Measurements from ENCODE around the gene MBD3L2B. TPM values are rescaled to one million over a fixed set of nuclear protein-coding genes. Genes with fewer than 3 reads are reported as not detected.
"Not testable (repeated sequence)": the region's sequence is repeated elsewhere in the genome, so short reads cannot be mapped to it uniquely, and the experiment has no call there.

The MBD3L2B gene
- total RNA-seq, 1 experiment from 2014 or later = not detected

DNA sequence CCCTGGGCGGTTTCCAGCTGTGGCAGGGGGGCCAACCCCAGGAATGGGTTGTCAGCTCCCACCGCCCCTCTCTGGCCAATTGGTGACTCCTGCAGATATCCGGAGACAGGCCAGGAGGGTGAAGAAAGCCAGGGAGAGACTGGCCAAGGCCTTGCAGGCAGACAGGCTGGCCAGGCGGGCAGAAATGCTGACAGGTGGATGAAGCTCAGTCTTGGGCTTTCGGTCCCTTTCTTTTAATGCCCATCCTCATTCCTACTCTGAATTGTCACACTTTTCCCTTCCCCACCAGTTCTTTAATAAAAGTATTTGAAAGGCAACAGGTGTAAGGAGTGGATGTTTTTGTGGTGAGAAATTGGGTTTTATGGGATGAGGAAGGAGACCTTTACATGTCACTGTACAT lies 30.2 kb upstream of the MBD3L2B start:
- not testable (repeated sequence) for H3K27me3 ChIP-seq (ENCODE audit: control insufficient read depth, insufficient read depth, low read length); H3K4me3 ChIP-seq (ENCODE audit: insufficient read depth, low read depth, low read length); DNase-seq; H3K36me3 ChIP-seq (replicated peaks; ENCODE audit: control insufficient read depth, insufficient read depth, low read length)

DNA sequence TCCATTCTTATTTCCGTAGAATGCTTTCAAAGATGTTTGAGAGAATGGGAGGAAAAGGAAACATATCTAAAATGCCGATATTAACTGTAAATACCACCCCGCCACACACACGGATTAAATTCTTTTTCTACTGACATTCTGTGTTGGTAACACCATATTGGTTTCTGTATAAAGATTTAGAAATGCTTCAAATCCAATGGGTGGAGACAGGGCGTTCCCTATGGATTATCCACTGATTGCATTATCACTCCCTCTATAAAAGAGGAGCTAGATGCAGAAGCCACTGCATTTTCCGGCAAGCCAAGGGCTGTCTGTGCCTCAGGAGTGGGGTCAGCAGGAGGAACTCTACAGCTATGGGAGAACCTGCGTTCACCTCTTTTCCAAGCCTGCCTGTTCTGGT lies 27.8 kb upstream of the MBD3L2B start, which contains the start of gene MBD3L2:
TSS of gene MBD3L2 (plus strand) at position 301 of the 400 bp plus-strand sequence. CDS start at position 354, 53 bp downstream.
- H3K4me3 ChIP-seq (ENCODE audit: insufficient read depth, low read depth, low read length); H3K27me3 ChIP-seq (ENCODE audit: control insufficient read depth, insufficient read depth, low read length); DNase-seq; H3K36me3 ChIP-seq (replicated peaks; ENCODE audit: control insufficient read depth, insufficient read depth, low read length): not testable (repeated sequence)

DNA sequence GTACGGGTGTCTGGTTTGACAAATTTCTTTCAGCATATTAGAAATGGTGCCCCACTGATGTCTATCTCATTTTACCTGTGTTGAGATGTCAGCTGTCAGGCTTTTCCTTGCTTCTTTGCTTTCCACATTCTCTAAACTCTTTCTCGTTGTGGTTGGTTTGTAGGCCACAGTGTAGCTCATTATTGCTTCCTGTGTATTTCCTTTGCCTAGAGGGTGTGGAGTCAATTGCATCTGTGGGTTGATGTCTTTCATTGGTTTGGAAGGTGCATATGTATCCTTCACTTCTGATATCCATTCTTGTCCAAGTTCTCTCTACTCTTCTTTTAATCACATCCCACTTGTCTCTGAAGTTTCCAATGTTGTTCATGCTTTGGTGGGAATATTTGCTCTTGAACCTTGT lies 20.3 kb upstream of the MBD3L2B start:
- H3K27me3 ChIP-seq (ENCODE audit: control insufficient read depth, insufficient read depth, low read length); H3K36me3 ChIP-seq (replicated peaks; ENCODE audit: control insufficient read depth, insufficient read depth, low read length); H3K4me3 ChIP-seq (ENCODE audit: insufficient read depth, low read depth, low read length); DNase-seq: not testable (repeated sequence)

DNA sequence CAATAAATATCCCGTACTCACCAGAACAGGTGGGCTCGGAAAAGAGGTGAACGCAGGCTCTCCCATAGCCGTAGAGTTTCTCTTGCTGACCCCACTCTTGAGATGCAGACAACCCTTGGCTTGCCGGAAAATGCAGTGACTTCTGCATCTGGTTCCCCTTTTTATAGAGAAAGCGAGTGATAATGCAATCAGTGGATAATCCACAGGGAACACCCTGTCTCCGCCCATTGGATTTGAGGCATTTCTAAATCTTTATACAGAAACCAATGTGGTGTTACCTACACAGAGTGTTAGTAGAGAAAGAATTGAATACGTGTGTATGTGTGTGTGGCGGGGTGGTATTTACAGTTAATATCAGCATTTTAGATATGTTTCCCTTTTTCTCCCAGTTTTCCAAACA lies 18.8 kb upstream of the MBD3L2B start, which contains the start of gene MBD3L4:
TSS of gene MBD3L4 (minus strand) at position 101 of the 400 bp plus-strand sequence. CDS start at position 66, 35 bp downstream.
- H3K36me3 ChIP-seq (replicated peaks; ENCODE audit: control insufficient read depth, insufficient read depth, low read length) = not testable (repeated sequence)

DNA sequence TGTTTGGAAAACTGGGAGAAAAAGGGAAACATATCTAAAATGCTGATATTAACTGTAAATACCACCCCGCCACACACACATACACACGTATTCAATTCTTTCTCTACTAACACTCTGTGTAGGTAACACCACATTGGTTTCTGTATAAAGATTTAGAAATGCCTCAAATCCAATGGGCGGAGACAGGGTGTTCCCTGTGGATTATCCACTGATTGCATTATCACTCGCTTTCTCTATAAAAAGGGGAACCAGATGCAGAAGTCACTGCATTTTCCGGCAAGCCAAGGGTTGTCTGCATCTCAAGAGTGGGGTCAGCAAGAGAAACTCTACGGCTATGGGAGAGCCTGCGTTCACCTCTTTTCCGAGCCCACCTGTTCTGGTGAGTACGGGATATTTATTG lies 9.0 kb upstream of the MBD3L2B start, which contains the start of gene MBD3L5:
TSS of gene MBD3L5 (plus strand) at position 301 of the 400 bp plus-strand sequence. CDS start at position 335, 34 bp downstream.
- not testable (repeated sequence) for DNase-seq; H3K27me3 ChIP-seq (ENCODE audit: control insufficient read depth, insufficient read depth, low read length); H3K4me3 ChIP-seq (ENCODE audit: insufficient read depth, low read depth, low read length); H3K36me3 ChIP-seq (replicated peaks; ENCODE audit: control insufficient read depth, insufficient read depth, low read length)

More for the DNA sequence above, 18.8 kb upstream of the MBD3L2B start, which contains the start of gene MBD3L4:
- DNase-seq; H3K4me3 ChIP-seq (ENCODE audit: insufficient read depth, low read depth, low read length); H3K27me3 ChIP-seq (ENCODE audit: control insufficient read depth, insufficient read depth, low read length): not testable (repeated sequence)

DNA sequence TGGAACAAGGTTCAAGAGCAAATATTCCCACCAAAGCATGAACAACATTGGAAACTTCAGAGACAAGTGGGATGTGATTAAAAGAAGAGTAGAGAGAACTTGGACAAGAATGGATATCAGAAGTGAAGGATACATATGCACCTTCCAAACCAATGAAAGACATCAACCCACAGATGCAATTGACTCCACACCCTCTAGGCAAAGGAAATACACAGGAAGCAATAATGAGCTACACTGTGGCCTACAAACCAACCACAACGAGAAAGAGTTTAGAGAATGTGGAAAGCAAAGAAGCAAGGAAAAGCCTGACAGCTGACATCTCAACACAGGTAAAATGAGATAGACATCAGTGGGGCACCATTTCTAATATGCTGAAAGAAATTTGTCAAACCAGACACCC lies 7.6 kb upstream of the MBD3L2B start:
- H3K4me3 ChIP-seq (ENCODE audit: insufficient read depth, low read depth, low read length); H3K27me3 ChIP-seq (ENCODE audit: control insufficient read depth, insufficient read depth, low read length); DNase-seq; H3K36me3 ChIP-seq (replicated peaks; ENCODE audit: control insufficient read depth, insufficient read depth, low read length): not testable (repeated sequence)

DNA sequence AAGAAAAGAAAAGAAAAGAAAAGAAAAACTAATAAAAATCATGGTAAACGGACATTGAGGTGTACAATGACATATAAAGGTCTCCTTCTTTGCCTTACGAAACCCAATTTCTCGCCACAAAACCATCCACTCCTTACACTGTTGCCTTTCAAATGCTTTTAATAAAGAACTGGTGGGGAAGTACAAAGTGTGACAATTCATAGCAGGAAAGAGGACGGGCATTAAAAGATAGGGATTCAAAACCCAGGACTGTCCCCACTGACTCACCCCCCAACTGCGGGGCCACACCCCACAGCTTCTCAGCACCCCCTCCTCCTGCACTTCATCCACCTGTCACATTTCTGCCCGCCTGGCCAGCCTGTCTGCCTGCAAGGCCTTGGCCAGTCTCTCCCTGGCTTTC lies 2.4 kb downstream of the MBD3L2B start:
- no peaks in the 10 kb centered on the region for H3K27me3 ChIP-seq (ENCODE audit: control insufficient read depth, insufficient read depth, low read length)
- DNase-seq = no peak
- no peak overlapping the region for H3K4me3 ChIP-seq (ENCODE audit: insufficient read depth, low read depth, low read length)
- H3K36me3 ChIP-seq (replicated peaks; ENCODE audit: control insufficient read depth, insufficient read depth, low read length) = no peaks in the 10 kb centered on the region

DNA sequence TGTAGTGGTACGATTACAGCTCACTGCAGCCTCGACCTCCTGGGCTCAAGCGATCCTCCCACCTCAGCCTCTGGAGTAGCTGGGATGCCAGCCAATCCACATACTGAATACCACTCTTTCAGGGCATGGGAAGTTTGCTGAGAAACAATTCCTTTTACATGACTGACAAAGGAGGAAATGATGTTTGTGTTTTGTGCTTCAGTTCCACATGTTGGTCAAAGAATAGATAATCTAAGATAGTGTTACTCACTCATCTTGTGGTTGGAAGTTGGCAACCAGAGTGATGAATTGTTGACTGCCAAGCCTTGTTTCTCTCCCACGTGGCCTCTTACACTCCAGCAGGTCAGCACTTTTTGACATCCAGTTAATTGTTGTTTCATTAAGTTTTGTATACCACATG lies 7.6 kb downstream of the MBD3L2B start:
- no peak for DNase-seq
- Histone ChIP-seq H3K4me3 (ENCODE audit: insufficient read depth, low read depth, low read length) (no peak overlapping the region), H3K36me3 (replicated peaks; ENCODE audit: control insufficient read depth, insufficient read depth, low read length) (no peaks in the 10 kb centered on the region)

DNA sequence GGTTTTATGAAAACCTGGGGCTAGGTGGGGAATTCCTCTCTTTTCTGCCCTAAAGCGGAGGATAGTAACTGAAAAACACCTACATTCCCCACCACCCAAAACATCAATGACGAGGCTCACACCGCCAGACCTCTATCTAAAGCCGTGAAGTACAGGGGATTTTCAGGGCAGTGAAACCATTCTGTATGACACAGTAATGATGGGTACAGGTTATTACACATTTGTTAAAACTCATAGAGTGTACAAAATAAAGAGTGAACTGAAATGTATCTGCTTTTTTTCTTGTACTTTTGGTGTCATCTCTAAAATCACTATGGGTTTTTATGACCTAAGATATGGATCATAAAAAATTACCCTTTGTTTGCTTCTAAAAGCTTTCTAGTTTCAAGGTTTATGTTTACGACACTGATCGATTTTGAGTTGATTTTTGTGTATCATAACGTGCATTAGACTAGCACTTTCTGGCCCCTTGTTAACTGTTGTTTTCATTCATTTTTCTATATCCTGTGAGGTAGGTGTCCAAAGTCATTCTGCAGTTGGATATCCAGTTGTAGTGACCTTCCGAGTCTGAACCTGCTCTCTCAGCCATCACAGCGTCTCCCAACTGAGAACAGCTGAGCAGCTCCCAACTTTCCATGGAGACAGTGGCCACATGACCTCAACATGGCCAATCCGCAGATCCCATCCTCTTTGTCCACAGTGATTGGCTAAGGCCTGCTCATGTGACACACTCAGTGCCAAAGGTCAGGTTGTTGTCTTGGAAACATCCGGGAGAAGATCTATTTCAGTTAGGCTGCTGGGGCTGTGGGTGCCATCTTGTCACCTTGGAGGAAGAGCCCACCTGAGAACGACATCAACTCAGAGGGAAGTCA lies 10.3 kb downstream of the MBD3L2B start:
- DNase-seq = no peak

More for the DNA sequence above, 7.6 kb downstream of the MBD3L2B start:
- no peaks in the 10 kb centered on the region for H3K27me3 ChIP-seq (ENCODE audit: control insufficient read depth, insufficient read depth, low read length)

DNA sequence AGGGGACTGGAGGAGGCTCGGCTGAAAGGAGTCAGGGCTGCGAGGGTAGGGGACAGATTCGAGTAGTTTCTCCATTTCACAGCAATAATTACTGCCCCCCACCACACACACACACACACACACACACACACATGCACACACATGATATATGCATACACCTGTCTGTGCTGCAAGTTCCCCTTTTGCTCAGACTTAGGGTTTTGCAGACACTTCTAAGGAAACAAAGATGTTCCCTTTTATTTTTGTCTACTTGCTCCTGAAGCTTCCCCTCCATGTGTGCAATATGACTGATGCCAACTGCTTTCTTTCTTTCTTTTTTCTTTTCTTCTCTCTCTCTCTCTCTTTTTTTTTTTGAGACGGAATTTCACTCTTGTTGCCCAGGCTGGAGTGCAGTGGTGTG lies 13.4 kb downstream of the MBD3L2B start:
- Histone ChIP-seq H3K36me3 (replicated peaks; ENCODE audit: control insufficient read depth, insufficient read depth, low read length) (no peaks in the 10 kb centered on the region), H3K27me3 (ENCODE audit: control insufficient read depth, insufficient read depth, low read length) (no peaks in the 10 kb centered on the region), H3K4me3 (ENCODE audit: insufficient read depth, low read depth, low read length) (no peak overlapping the region)
- no peak for DNase-seq

More for the DNA sequence above, 10.3 kb downstream of the MBD3L2B start:
- no peaks in the 10 kb centered on the region for H3K27me3 ChIP-seq (ENCODE audit: control insufficient read depth, insufficient read depth, low read length)
- H3K4me3 ChIP-seq (ENCODE audit: insufficient read depth, low read depth, low read length) = no peak overlapping the region
- no peaks in the 10 kb centered on the region for H3K36me3 ChIP-seq (replicated peaks; ENCODE audit: control insufficient read depth, insufficient read depth, low read length)

DNA sequence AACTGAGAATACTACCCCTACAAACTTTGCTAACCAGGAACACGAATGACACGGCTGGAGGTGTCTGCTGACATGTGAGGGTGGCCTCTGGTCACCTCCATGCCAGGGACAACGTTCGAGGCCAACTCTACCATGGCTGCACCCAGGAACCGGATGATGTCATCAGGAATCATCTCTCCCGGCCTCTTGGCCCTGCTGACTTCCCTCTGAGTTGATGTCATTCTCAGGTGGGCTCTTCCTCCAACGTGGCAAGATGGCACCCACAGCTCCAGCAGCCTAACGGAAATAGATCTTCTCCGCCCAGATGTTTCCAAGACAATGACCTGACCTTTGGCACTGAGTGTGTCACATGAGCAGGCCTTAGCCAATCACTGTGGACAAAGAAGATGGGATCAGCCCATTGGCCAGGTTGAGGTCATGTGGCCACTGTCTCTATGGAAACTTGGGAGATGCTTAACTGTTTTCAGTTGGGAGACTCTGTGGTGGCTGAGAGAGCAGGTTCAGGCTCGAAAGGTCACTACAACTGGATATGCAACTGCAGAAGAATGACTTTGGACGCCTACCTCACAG lies 15.0 kb downstream of the MBD3L2B start:
- no peaks in the 10 kb centered on the region for H3K36me3 ChIP-seq (replicated peaks; ENCODE audit: control insufficient read depth, insufficient read depth, low read length)
- no peak overlapping the region for H3K4me3 ChIP-seq (ENCODE audit: insufficient read depth, low read depth, low read length)
- H3K27me3 ChIP-seq (ENCODE audit: control insufficient read depth, insufficient read depth, low read length) = no peaks in the 10 kb centered on the region
- no peak for DNase-seq

DNA sequence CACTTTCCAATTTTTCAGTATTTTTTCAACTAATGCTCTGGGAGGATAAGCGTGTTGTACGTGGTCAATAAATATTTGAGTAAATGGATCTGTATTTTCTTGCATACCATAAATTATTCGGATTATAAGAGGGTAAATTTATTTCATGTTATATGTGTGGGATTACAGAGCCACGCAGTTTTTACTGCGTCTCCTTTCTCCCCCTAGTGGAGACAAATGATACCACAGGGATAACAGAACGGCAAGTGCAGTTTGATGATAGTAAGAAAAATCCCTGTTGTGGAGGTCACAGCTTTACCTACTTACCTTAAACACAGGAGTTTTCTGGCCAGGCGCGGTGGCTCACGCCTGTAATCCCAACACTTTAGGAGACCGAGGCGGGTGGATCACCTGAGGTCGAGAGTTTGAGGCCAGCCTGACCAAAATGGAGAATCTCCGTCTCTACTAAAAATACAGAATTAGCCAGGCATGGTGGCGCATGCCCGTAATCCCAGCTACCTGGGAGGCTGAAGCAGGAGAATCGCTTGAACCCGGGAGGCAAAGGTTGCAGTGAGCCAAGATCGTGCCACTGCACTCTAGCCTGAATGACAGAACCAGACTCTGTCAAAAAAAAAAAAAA lies 16.8 kb downstream of the MBD3L2B start:
- no peaks in the 10 kb centered on the region for H3K36me3 ChIP-seq (replicated peaks; ENCODE audit: control insufficient read depth, insufficient read depth, low read length)
- DNase-seq = peak; percentile 17
- no peaks in the 10 kb centered on the region for H3K27me3 ChIP-seq (ENCODE audit: control insufficient read depth, insufficient read depth, low read length)

DNA sequence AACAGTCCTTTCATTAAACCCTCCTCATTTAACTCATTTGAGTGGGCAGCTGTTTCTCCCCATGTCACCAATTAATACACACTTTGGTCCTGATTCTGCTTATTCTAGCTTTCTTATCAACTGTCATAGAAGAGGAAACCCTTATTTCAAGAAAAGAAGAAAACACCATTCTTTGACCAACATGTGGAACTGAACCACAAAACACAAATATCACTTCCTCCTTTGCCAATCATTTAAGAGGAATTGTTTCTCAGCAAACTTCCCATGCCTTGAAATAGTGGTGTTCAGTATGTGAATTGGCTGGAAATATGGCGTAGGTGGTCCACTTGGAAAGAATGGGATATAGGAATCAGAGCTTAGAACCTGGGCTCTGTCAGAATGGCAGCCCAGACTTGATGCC lies 20.4 kb downstream of the MBD3L2B start:
- Histone ChIP-seq H3K27me3 (ENCODE audit: control insufficient read depth, insufficient read depth, low read length) (no peaks in the 10 kb centered on the region), H3K4me3 (ENCODE audit: insufficient read depth, low read depth, low read length) (no peak overlapping the region), H3K36me3 (replicated peaks; ENCODE audit: control insufficient read depth, insufficient read depth, low read length) (no peaks in the 10 kb centered on the region)
- DNase-seq = no peak

More for the DNA sequence above, 16.8 kb downstream of the MBD3L2B start:
- H3K4me3 ChIP-seq (ENCODE audit: insufficient read depth, low read depth, low read length) = no peak overlapping the region

DNA sequence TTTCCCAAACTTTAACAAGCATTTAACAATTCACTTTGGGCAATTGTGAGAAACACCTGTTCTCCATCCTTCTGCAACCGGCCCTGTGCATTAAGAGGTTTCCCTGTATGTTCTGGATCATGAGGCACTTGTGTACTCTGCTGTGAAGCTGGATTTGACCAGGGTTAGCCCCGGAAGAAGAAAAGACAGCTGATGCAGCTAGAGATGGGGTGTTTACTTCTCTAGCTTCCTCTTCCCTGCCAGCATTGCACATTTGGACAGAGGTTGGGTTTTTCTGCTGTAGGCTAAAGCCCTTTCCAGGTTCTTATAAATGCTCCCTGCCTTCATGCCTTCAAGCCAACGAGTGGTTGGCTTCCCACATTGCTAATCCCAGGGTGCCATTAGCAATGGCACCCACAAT lies 20.9 kb downstream of the MBD3L2B start:
- Histone ChIP-seq H3K4me3 (ENCODE audit: insufficient read depth, low read depth, low read length) (no peak overlapping the region), H3K36me3 (replicated peaks; ENCODE audit: control insufficient read depth, insufficient read depth, low read length) (no peaks in the 10 kb centered on the region), H3K27me3 (ENCODE audit: control insufficient read depth, insufficient read depth, low read length) (no peaks in the 10 kb centered on the region)
- DNase-seq = no peak

Measured in H7 (cell line).